Aorta (tissue), 5 donors: Measurements from ENCODE around the gene MSI2. TPM values are rescaled to one million over a fixed set of nuclear protein-coding genes. Genes with fewer than 3 reads are reported as not detected.

Experiments used
- ATAC-seq: fragments of 200-7000 bp; cut with Tn5 transposase; one replicate; pipeline ENCODE4 v1.9.1; 2022; ENCODE audit warnings: moderate library complexity; ENCODE audit not compliant: low FRiP score
- DNase-seq, 2 donors: peaks; one replicate each; pipeline ENCODE4 v3.0.0-alpha.2; 2020
- H3K27ac ChIP-seq, 2 donors: one replicate each; pipeline ENCODE4 v1.5.1; 2013; ENCODE audit warnings: low read length in 2 of 2, mild to moderate bottlenecking in 2 of 2, moderate library complexity in 2 of 2, control low read depth in 1 of 2, inconsistent platforms in 1 of 2, low read depth in 1 of 2
- H3K27me3 ChIP-seq, 2 donors: one replicate each; pipeline ENCODE4 v1.6.1; 2013; ENCODE audit warnings: control low read depth in 1 of 2, low read length in 1 of 2, mild to moderate bottlenecking in 1 of 2, moderate library complexity in 1 of 2; ENCODE audit not compliant: insufficient read depth in 2 of 2, control insufficient read depth in 1 of 2
- H3K36me3 ChIP-seq, 2 donors: one replicate each; pipeline ENCODE4 v1.6.1; 2013; ENCODE audit warnings: control low read depth in 1 of 2, low read length in 1 of 2, mild to moderate bottlenecking in 1 of 2; ENCODE audit not compliant: insufficient read depth in 2 of 2, control insufficient read depth in 1 of 2
- H3K4me1 ChIP-seq, 2 donors: one replicate each; pipeline ENCODE4 v1.6.1; 2013; ENCODE audit warnings: low read length in 2 of 2, control low read depth in 1 of 2, mild to moderate bottlenecking in 1 of 2, moderate library complexity in 1 of 2; ENCODE audit not compliant: insufficient read depth in 2 of 2, control insufficient read depth in 1 of 2
- H3K4me3 ChIP-seq, 2 donors: one replicate each; pipeline ENCODE4 v1.5.1; 2013; ENCODE audit warnings: low read length in 2 of 2, control low read depth in 1 of 2, mild to moderate bottlenecking in 1 of 2
- H3K9me3 ChIP-seq: one replicate; pipeline ENCODE4 v1.6.1; 2013; ENCODE audit warnings: mild to moderate bottlenecking, low read length; ENCODE audit not compliant: control insufficient read depth
- WGBS, 2 donors: extraction: QIAGEN DNeasy Blood & Tissue Kit; methylation state at CpG; one replicate each; pipeline ENCODE4 v1.1.7; 2013; 5-methylcytosine and 5-hydroxymethylcytosine counted together
- intact Hi-C, 2 donors: fragments of 100-400 bp; cut with DNase I; formaldehyde crosslinking; loops; one replicate each; pipeline versions ENCODE4 v1.14.2 to v1.15.0; 2022
- polyA plus RNA-seq, 2 donors: library from polyadenylated mRNA; stranded (reverse); fragments of 200-250 nt; gene quantifications; one replicate each; pipeline ENCODE4 v1.2.3, GENCODE V29; 2013
- total RNA-seq, 2 donors: library from RNA; stranded (reverse); fragmentation: NEBNext Ultra II Directional; extraction: Animal tissue kit (Norgen Biotek cat#: 25700); gene quantifications; one replicate each; pipeline ENCODE4 v1.2.1, GENCODE V29; 2021
- donor health status: healthy with polysubstance abuse.
- donor health status: Bipolar disorder and iron deficiency.
- donor health status: DM: no; HTN: no; CAD: no.
- donor health status: DM: no; HTN: no; CAD: no.
- donor health status: DM: yes; HTN: yes; CAD: no.

Gene MSI2
- total and polyA plus RNA-seq, 4 donors = 9.3 to 48.2 (median 29.1) TPM

DNA sequence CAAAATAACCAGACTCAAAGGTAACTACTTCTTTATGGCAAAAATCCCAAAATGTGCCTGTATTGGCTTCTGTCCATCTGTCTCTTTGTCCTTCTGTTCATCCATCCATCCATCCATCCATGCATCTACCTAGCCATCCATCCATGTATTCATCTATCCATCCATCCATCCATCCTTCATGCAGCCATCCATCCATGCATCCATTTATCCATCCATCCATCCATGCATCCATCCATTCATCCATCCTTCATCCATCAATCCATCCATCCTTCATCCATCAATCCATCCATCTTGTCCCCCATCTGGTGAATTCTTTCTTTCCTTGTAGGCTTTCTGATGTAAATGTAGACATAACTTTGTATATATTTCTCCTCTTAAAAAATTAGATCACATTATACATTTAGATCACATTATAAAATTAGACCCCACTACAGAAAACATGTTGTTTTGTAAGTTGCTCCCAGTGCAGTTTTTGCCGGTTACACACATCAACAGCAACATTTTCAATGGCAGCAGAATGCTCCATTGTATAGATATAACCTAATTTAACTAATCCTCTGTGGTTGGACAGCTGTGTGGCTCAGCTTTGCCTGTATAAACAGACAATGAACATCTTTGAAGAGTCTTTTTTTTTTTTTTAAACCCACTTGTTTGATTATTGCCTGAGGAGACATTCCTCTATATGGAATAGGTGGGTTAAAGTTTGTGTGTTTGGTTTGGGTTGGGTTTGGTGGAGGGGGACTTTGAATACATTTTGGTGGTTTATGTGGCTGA, 72.0 kb downstream of the MSI2 start:
- H3K36me3 ChIP-seq = peaks cover 0 to 4% of the 10 kb centered on the region in 2 donors
- no peaks in the 10 kb centered on the region for H3K27me3 ChIP-seq
- DNase-seq (no peak), ATAC-seq (no peak)
- no peak overlapping the region for H3K4me3 ChIP-seq
- no peaks in the 10 kb centered on the region for H3K9me3 ChIP-seq
- no peaks in the 10 kb centered on the region for H3K4me1 ChIP-seq
- 94 to 96% methylated on average over 1 of the region's 1 CpG for WGBS, 2 donors
- intact Hi-C loops = loop anchor here in 1 of 2 donors (10.0 kb wide), 1 partner anchor 97 kb away; no protein-coding TSS in a partner anchor
- no peak overlapping the region for H3K27ac ChIP-seq

DNA sequence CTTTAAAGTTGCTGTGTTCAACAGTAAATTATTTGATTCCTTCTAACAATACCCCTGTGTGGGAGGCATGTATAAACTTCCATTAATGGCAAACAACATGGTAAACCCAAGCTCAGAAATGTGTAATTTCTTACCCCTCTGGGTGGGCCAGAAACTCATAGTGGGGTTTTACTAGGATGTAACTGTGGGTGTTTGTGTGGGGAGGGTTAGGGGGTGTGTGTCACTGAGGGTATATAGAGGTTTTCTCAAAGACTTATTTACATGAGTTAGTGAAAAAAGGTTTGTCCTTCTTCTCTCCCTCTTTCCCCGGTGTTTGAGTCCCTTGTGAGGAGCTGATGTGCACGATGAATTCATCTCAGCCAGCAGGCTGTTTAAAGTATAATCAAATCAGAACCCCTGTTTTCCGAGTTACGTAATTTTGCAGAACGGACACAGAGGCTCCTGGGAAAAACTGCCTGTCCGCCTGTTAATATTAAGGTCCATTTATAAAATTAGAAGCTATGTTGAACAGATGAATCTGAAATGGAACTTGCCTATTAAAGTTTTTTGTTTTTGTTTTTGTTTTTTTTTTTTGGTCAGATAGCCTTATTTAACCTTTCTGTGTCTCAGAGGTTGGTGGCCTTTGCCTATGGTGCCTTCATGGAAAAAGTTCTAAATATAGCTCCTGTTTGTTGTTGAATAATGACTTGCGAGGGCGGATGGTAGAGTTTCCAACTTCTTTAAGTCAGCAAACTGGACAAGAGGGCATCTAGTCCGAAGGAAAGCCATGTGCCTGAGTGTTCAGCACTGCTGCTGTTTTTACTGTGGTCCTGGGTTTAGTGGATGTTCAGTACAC, 73.3 kb downstream of the MSI2 start:
- ATAC-seq = no peak
- Histone ChIP-seq H3K9me3 (no peaks in the 10 kb centered on the region), H3K4me1 (no peaks in the 10 kb centered on the region), H3K27ac (no peak overlapping the region), H3K36me3 (peaks cover 0 to 2% of the 10 kb centered on the region in 2 donors), H3K4me3 (no peak overlapping the region), H3K27me3 (no peaks in the 10 kb centered on the region)
- DNase-seq = no peak
- intact Hi-C loops = loop anchor here in 1 of 2 donors (10.0 kb wide), 1 partner anchor 95 kb away; no protein-coding TSS in a partner anchor
- WGBS, 2 donors = 13 to 17% methylated on average over 9 of the region's 9 CpGs

DNA sequence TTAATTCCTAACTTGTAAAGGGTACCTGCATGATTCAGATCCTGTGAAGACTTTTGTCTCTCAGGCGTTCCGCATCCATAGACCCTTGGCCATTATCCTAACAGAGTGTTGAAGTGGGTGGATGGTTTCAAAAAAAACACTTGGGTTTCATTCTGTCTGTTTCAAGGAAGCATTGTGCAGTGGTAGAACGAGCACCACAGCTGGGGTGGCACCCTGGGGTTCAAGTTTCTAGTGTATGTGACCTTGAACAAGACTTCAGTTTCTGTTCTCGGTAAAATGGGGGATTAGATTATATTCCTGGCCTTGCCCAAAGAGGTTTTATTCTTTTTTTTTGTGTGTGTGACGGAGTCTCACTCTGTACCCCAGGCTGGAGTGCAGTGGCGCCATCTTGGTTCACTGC, 74.3 kb downstream of the MSI2 start:
- ATAC-seq = no peak
- peak overlapping the region in 1 of 2 donors; percentile 12 for H3K27ac ChIP-seq
- H3K36me3 ChIP-seq = no peaks in the 10 kb centered on the region
- 97 to 99% methylated on average over 6 of the region's 6 CpGs for WGBS, 2 donors
- intact Hi-C loops = no loop called here
- H3K9me3 ChIP-seq = no peaks in the 10 kb centered on the region
- DNase-seq = no peak
- H3K4me1 ChIP-seq = no peaks in the 10 kb centered on the region
- no peaks in the 10 kb centered on the region for H3K27me3 ChIP-seq
- H3K4me3 ChIP-seq = no peak overlapping the region

DNA sequence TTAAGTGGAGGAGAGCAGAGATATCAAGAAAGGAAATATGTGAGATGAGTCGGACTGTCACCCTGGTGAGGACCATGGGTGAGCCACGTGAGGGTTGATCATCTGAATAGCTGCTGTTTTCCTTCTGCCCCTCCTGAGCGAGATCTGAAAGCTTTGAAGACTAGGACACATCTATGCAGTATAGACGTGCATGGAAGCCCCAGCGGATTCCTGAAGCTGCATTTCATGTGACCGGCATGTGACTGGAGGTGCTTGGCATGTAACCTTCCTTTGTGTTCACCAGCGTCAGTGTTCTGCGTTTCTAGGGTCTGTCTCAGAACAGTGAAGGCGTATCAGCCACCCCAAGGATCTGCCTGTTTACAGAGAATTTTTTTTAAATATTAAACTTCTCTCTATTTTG, 75.1 kb downstream of the MSI2 start:
- intact Hi-C loops = no loop called here
- no peak overlapping the region for H3K4me3 ChIP-seq
- 94 to 96% methylated on average over 9 of the region's 9 CpGs for WGBS, 2 donors
- no peaks in the 10 kb centered on the region for H3K27me3 ChIP-seq
- DNase-seq (no peak), ATAC-seq (no peak)
- no peaks in the 10 kb centered on the region for H3K9me3 ChIP-seq
- no peaks in the 10 kb centered on the region for H3K36me3 ChIP-seq
- no peak overlapping the region for H3K27ac ChIP-seq
- no peaks in the 10 kb centered on the region for H3K4me1 ChIP-seq

DNA sequence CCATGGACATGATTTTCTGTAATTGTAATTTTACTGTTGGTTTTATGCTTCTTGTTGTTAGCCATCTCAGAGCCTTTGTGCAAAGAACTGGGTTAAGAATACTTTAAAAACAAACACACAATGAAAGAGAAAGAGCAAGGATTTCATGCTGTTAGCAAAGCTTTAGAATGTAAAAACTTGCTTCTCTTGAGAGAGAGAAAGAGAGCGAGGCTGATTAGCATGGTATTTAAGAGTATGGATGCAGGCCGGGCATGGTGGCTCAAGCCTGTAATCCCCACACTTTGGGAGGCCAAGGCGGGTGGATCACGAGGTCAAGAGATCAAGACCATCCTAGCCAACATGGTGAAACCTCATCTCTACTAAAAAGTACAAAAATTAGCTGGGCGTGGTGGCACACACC, 76.2 kb downstream of the MSI2 start:
- no peak for ATAC-seq
- 94 to 95% methylated on average over 5 of the region's 5 CpGs for WGBS, 2 donors
- no peaks in the 10 kb centered on the region for H3K36me3 ChIP-seq
- no peaks in the 10 kb centered on the region for H3K27me3 ChIP-seq
- H3K4me3 ChIP-seq = no peak overlapping the region
- no peak for DNase-seq
- no peaks in the 10 kb centered on the region for H3K4me1 ChIP-seq
- no peak overlapping the region for H3K27ac ChIP-seq
- H3K9me3 ChIP-seq = no peaks in the 10 kb centered on the region
- intact Hi-C loops = no loop called here

DNA sequence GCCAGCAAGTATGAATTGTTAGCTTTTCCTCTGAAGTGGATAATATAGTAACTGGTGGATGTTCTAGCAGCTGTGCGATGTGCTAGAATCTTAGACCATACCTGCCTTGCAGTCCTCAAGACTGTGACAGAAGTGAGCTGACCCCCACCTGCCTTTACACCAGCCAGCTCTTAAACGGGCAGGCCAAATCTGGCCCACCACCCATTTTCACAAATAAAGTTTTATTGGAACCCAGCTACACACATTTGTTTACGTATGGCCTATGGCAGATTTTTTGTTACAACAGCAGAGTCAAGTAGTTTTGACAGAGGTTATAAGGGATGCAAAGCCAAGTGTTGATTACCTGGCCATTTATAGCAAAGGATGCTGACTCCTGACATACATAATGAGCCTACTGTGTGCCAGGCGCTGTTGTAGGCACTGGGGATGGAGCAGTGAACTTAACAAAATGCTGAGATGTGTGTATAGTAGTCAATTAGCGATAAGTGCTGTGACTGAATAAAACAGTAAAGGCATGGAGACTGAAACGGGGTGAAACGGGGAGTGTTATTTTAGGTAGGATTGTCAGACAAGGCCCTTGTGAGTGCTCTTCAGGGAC, 79.0 kb downstream of the MSI2 start:
- WGBS, 2 donors = 86 to 88% methylated on average over 7 of the region's 7 CpGs
- H3K36me3 ChIP-seq = no peaks in the 10 kb centered on the region
- H3K27ac ChIP-seq = no peak overlapping the region
- no peak for DNase-seq
- H3K4me3 ChIP-seq = no peak overlapping the region
- no peak for ATAC-seq
- intact Hi-C loops = no loop called here
- no peaks in the 10 kb centered on the region for H3K9me3 ChIP-seq
- no peaks in the 10 kb centered on the region for H3K27me3 ChIP-seq
- no peaks in the 10 kb centered on the region for H3K4me1 ChIP-seq

DNA sequence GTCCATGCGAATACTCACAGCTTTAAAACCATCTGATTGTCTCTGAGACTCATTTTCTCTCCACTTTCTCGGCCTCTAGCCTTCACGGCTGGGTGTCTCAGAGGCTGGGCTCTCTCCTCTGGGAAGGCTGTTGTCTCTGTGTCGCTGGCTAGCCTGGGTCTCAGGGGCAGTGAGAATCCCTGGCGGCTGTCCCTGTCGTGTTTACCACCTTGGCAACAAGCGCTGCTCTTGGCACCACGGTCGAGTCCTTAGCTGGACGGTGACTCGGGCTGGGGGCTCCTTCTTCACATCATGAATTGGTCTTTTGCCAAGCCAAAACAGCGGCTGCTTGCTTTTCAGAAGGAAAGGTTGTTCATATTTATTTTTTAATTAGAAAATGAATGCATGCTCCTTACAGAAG, 81.1 kb downstream of the MSI2 start:
- Histone ChIP-seq H3K27me3 (no peaks in the 10 kb centered on the region), H3K27ac (no peak overlapping the region), H3K4me3 (no peak overlapping the region), H3K9me3 (no peaks in the 10 kb centered on the region), H3K4me1 (no peaks in the 10 kb centered on the region), H3K36me3 (no peaks in the 10 kb centered on the region)
- WGBS, 2 donors = 67 to 68% methylated on average over 12 of the region's 12 CpGs
- intact Hi-C loops = no loop called here
- no peak for ATAC-seq
- DNase-seq = no peak

DNA sequence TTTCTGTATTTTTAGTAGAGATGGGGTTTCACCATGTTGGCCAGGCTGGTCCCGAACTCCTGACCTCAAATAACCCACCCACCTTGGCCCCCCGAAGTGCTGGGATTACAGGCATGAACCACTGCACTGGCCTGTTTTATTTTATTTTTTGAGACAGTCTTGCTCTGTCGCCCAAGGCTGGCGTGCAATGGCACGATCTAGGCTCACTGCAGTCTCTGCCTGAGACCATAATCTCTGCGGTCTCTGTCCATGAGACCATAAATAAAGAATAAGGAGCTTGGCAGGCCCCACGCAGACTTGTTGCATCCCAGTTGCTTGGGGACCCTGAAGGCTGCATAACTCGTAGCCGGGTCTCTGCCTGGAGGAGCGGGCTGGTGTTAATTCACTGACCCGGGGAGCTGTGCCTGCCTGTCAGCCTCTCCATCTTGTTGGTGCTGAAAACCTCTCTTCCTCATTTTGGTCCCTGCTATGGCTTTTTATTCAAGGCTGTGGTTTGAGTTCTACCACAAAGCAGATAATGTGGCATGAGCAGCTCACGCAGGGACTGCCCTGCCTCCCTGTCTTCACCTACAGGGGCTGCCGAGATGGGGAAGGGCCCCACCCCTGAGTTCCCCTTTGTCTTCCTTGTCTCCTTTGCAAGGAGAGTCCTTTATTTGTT, 82.1 kb downstream of the MSI2 start:
- no peak overlapping the region for H3K4me3 ChIP-seq
- intact Hi-C loops = no loop called here
- no peaks in the 10 kb centered on the region for H3K9me3 ChIP-seq
- no peaks in the 10 kb centered on the region for H3K4me1 ChIP-seq
- ATAC-seq = no peak
- no peaks in the 10 kb centered on the region for H3K36me3 ChIP-seq
- H3K27me3 ChIP-seq = no peaks in the 10 kb centered on the region
- 85 to 92% methylated on average over 13 of the region's 13 CpGs for WGBS, 2 donors
- no peak overlapping the region for H3K27ac ChIP-seq
- no peak for DNase-seq
